GM19463 (cell line): ENCODE results near the gene HCCS.

ENCODE experiments used
- ATAC-seq: cut with Tn5 transposase; IDR thresholded peaks from one replicate; pipeline ENCODE4 v1.9.1; 2021; ENCODE audit warnings: mild to moderate bottlenecking, moderate library complexity; ENCODE audit not compliant: unreplicated experiment

Gene HCCS

DNA sequence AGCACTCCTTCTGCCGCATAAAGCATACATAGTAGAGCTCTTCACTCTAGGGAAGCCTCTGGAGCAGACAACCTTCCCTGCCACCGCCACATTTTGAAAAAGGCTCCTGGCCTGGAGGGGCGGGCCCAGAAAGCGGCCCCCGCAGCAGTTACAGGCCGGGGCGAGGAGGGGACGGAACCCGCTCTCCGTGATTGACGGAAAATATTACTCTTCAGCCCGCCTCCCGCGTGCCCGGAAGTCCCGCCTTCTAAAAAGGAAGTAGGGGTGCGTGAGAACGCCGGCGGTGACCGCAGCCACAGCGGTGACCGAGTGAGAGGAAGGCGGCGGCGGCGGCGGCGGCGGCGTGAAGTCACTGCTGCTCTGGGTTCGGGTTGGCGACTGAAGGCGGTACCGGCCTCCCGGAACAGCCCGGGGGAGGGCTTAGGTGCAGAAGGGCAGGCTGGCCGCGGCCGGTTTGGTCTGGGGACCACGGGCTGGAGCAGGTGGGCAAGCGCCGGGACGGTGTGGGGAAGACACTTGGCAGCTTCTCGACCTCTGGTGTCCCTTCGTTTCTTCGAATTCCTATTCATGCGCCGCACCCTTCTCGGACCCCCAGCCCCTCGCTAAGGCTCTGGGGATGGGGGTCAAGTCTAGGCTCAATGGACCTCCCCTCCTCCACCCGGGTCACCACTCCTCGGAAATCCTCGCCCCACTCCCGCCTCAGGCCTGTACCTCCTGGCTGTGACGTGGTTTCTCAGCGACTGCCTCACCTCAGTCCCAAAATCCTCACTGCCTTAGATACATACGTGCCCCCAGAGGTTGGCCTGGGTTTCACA, at the start of gene HCCS:
Gene HCCS (plus strand): TSS at position 296 of the 815 bp plus-strand sequence. CDS start 729 bp downstream, outside the sequence.
- peak; percentile 87 for ATAC-seq

- ATAC-seq: no peak
Measured at GRCh38 chrX:11064276-11064675, 46.9 kb upstream of the HCCS start.

DNA sequence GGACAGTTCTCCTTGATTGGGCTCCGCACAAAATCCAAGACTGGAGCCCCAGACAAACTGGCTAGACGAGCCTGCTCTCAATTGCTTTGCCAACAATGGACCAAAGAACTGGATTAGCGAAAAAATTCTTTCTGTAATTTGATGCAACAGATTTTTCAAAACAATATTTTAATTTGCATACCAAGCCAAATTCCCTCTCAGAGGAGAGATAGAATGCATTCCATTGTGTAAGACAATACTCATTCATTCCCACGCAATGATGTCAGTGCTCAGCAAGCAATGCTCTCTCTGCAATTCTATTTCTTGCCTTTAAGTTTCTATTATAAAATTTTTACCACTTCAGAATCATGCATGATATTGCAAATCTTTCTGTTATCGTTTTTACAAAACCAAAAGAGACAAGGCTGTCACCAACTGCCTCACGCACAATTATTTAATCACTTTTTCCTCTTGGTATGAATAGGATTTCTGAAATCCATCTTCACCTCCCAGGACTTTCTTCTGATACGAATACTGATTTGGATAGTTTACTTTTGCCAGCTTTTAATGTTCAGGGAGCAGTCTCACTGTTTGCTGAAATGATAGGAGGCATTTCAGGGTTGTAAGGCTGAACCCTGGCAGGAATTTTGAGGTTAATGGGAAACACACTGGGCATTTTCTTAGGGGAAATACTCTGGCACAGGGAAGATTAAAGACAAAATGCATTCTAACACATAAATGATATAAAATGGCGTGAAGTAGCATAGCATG, 46.1 kb upstream of the HCCS start:
- ATAC-seq: no peak

- no peak for ATAC-seq
Measured at GRCh38 chrX:11066812-11067211, 44.3 kb upstream of the HCCS start.

GRCh38 chrX:11073381-11073780, 37.8 kb upstream of the HCCS start:
- ATAC-seq: no peak

DNA sequence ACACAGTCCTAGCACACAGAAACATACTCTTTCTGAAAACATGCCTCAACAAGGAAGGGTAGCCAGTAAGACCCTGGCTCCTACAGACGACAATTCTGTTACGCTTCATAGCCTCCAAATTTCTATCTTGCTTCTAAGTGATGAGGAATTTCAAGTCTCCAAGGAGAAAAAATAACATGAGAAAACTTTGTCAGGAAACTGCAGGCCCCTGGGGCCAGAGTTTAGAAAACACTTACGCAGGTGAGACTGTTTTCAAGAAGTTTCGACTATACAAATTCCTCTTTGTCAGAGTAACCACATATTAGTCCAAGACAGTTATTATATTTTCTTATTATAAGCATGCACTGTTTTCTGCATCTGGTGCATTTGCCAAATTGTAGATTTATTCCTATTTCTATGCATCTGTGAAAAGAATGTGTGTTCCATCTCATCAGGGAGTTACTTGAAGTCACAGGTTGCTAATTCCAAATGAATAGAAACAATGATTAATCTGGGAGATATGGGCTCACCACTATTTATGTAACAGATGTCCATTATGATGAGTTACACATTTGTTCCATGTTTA, 30.3 kb upstream of the HCCS start:
- ATAC-seq: no peak

DNA sequence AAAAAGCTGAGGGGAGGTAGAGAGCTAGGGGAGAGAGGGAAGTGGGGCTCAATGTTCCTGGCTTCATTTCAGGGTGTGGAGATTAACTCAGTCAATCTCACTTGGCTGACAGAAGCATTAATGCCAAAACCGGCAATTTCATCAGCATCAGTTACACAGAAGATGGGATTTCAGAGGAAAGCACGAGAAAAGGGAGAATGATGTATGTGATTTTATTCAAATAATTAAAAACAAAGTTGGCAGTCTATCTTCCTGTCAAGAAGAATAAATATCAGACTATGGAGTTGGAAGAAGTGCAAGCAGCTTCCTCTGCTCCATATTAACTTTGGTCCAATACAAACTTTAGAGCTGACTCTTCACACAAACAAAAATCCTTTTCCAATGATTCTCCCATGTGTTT, 29.6 kb upstream of the HCCS start:
- no peak for ATAC-seq

DNA sequence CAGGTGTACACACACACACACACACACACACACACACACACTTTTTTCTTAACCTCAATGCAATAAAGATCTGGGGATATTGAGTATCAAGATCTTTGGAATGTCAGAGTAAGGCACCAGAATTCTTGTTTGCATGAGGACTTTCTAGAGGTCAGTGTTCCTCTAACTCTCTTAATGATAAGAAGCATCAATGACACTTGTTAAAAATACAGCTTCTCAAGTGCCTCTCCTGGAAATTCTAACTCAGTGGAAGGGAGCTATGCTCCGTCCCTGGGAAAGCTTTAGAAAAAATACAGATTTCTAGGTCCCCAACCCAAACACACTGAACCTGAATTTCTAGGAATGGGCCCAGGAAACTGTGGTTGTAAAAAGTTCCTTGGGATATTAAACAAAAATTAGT, 25.8 kb upstream of the HCCS start:
- no peak for ATAC-seq

GRCh38 chrX:11089802-11090201, 21.3 kb upstream of the HCCS start:
- ATAC-seq: no peak

DNA sequence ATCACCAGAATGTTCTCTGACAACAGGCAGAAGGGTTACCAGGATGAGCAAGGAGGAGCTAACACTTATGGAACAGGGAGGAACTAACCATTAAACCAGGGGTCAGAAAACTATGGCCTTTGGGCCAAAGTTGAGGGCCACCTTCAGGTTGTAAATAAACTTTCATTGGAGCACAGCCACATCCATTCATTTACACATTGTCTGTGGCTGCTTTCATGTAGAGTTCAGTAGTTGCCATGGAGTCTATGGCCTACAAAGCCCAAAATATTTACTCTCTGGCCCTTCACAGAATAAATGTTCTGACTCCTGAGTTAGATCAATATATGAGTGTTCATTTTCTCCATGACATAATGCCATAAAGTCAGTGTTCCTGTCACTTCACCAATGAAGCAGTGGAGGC, 13.2 kb upstream of the HCCS start:
- no peak for ATAC-seq

DNA sequence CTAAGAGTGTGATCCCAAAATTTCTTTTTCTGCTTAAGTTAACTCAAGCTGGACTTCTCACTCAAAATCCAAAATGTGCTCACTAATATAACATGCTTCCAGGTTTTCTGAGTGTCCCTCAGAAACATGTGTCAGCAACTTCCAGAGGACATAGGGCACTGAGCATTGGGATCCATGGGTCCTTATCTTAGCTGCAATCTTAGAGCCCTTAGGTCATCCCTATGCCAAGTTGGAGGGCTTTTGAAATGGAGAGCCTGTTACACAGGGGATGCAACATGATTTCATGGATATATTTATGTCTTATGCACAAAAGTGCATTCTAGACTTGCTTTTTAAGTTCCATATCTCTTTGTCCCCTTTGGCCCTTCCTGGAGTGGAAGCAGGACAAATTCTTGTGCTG, 11.7 kb upstream of the HCCS start:
- no peak for ATAC-seq

- no peak for ATAC-seq
Measured at GRCh38 chrX:11100281-11101035, 10.7 kb upstream of the HCCS start.

GRCh38 chrX:11103006-11103405, 8.1 kb upstream of the HCCS start:
- no peak for ATAC-seq

GRCh38 chrX:11103751-11104150, 7.4 kb upstream of the HCCS start:
- ATAC-seq: no peak

DNA sequence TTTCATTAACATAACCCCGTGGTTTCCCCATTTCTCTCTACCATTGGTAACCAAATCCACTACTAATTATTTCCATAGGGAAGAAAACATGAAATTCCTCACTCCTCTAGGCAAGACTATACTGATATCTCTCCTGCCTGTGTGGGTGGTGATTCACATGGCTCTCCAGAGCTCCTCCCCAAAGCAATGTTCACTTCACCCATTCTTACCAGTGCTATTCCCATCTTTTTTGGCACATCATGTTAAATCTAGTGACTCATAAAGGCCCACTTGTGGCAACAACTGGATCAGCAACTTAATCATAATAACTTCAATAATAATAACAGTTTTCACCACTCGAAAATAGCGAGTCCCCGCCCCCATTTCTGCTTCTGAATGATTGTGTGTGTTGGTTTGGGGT, 6.1 kb upstream of the HCCS start:
- no peak for ATAC-seq

DNA sequence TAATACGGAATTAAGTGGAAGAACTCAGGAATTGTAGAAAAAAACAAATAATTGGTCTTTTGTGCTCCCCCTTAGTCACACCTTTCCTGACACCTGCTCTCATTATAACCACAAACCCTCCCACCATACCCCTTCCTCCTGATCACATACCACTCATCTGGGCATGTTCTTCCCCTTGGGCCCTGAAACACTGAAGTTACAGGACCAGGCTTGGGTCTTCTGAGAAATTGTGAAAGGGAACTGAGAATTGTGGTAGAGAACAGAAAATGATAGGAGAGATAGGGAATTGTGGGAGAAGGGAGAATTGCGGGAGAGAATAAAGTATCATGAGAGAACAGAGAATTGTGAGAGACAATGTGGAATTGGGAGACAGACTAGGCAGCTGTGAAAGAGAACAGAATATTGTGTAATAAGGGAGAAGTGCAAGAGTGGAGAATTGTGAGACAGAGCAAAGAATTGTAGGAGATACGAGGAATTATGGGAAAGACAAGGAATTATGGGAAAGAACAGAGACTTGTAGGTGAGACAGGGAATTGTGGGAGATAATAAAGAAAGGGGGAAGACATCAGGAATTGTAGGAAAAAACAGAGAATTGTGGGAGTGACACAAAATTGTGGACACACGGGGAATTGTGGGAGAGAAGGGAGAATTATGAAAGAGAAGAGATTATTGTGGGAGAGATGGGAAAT, 2.7 kb upstream of the HCCS start:
- no peak for ATAC-seq

GRCh38 chrX:11109968-11110367, 1.2 kb upstream of the HCCS start:
- ATAC-seq: no peak

DNA sequence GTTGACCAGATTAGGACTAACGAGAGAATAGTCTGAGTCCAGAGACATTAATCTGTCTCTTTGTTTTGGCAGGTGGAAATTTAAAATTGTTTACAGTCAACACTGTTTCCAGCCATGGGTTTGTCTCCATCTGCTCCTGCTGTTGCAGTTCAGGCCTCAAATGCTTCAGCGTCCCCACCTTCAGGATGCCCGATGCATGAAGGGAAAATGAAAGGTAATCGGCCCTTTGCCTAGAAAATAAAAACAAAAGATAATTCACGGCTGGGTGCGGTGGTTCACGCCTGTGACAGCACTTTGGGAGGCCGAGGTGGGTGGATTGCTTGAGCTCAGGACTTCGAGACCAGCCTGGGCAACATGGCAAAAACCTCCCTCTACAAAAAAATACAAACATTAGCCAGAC, 815 bp downstream of the HCCS start:
- ATAC-seq: no peak

DNA sequence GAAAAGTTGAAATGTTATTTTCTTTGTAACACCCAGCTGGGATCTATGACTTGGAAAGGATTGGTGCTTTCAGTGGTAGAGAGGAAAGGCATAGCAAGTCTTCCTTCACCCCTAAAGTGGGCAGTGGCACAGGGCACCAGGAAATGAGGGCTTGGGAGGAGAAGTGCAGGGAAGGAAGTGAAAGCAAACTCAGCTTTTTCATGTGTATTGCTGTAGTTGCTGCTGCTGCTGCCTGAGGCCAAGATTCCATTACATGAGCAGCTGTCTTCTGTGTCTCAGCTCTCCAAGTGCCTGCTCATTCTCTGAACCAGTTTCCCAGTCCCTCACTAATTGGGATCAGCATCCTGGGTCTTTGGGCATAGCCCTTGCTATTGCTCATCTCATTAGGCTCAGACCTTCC, 2.6 kb downstream of the HCCS start:
- no peak for ATAC-seq

DNA sequence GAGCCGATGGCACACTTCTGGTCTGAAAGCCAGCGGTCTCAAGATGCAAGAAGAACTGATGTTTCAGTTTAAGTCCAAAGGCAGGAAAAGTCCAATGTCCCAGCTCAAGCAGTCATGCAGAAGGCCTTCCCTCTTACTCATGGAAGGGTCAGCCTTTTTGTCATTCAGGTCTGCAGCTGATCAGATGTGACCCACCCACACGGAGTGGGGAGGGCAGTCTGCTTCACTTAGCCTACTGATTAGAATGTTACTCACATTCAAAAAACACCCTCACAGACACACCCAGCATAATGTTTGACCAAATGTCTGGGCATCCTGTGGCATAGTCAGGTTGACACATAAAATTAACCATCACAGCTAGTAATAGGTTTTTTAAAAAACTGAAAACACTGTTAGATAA, 6.6 kb downstream of the HCCS start:
- no peak for ATAC-seq
